Hepatocyte (in vitro differentiated cells): ENCODE results near the gene GSTM5. TPM values are rescaled to one million over a fixed set of nuclear protein-coding genes. Genes with fewer than 3 reads are reported as not detected.
A peak's percentile ranks its signal among the peaks of the same experiment; 100 is the strongest.

Experiments
- DNase-seq: peaks from one replicate; pipeline ENCODE4 v3.0.0-alpha.2; 2016; ENCODE audit warnings: low spot score
- H2AFZ ChIP-seq: fragments of 200-600 bp; sonication (generic); 2 replicates; pipeline ENCODE4 v1.6.0; 2016; ENCODE audit warnings: antibody characterized with exemption, mild to moderate bottlenecking
- H3K27ac ChIP-seq: fragments of 200-600 bp; sonication (generic); 2 replicates; pipeline ENCODE4 v1.5.1; 2016; ENCODE audit warnings: mild to moderate bottlenecking
- H3K27me3 ChIP-seq: fragments of 200-600 bp; sonication (generic); 2 replicates; pipeline ENCODE4 v1.6.1; 2016
- H3K36me3 ChIP-seq: fragments of 200-600 bp; sonication (generic); replicated peaks from 2 replicates; pipeline ENCODE4 v1.5.1; 2016; ENCODE audit warnings: low read depth; ENCODE audit not compliant: insufficient read depth
- H3K4me1 ChIP-seq: fragments of 200-600 bp; sonication (generic); 2 replicates; pipeline ENCODE4 v1.5.1; 2016; ENCODE audit warnings: mild to moderate bottlenecking, moderate library complexity; ENCODE audit not compliant: insufficient read depth
- H3K4me2 ChIP-seq: fragments of 200-600 bp; sonication (generic); 2 replicates; pipeline ENCODE4 v1.6.0; 2016
- H3K4me3 ChIP-seq: fragments of 200-600 bp; sonication (generic); 2 replicates; pipeline ENCODE4 v1.5.1; 2016; ENCODE audit warnings: mild to moderate bottlenecking
- H3K79me2 ChIP-seq: fragments of 200-600 bp; sonication (generic); 2 replicates; pipeline ENCODE4 v1.6.0; 2017; ENCODE audit warnings: mild to moderate bottlenecking
- H3K9me2 ChIP-seq: fragments of 200-600 bp; sonication (generic); replicated peaks from 2 replicates; pipeline ENCODE4 v1.6.0; 2017; ENCODE audit warnings: mild to moderate bottlenecking; ENCODE audit not compliant: insufficient read depth
- H3K9me3 ChIP-seq: fragments of 200-600 bp; sonication (generic); 2 replicates; pipeline ENCODE4 v1.5.1; 2016; ENCODE audit warnings: low read depth, mild to moderate bottlenecking
- H4K20me1 ChIP-seq: fragments of 200-600 bp; sonication (generic); 2 replicates; pipeline ENCODE4 v1.6.0; 2016; ENCODE audit warnings: mild to moderate bottlenecking; ENCODE audit not compliant: insufficient read depth, poor library complexity, severe bottlenecking
- CTCF ChIP-seq: fragments of 200-600 bp; sonication (generic); IDR thresholded peaks from 2 replicates; pipeline ENCODE4 v1.5.1; 2016; ENCODE audit warnings: antibody characterized with exemption, mild to moderate bottlenecking; ENCODE audit not compliant: poor library complexity
- EZH2 ChIP-seq: fragments of 200-600 bp; sonication (generic); IDR thresholded peaks from 2 replicates; pipeline ENCODE4 v1.6.1; 2016; ENCODE audit warnings: antibody characterized with exemption, mild to moderate bottlenecking, borderline replicate concordance
- EZH2phosphoT487 ChIP-seq: fragments of 200-600 bp; sonication (generic); IDR thresholded peaks from one replicate; pipeline ENCODE4 v1.6.1; 2018; ENCODE audit warnings: antibody characterized with exemption, mild to moderate bottlenecking, low read depth, moderate library complexity; ENCODE audit not compliant: unreplicated experiment, severe bottlenecking
- WGBS: methylation state at CpG from one replicate; pipeline ENCODE4 v1.1.6; 2016; ENCODE audit warnings: low lambda C conversion rate; ENCODE audit errors: missing lambda C conversion rate; 5-methylcytosine and 5-hydroxymethylcytosine counted together
- polyA plus RNA-seq: library from polyadenylated mRNA; unstranded; fragments of >200 nt; fragmentation: Nextera tagmentation; extraction: Ambion mirVana; gene quantifications from 2 replicates; pipeline ENCODE4 v1.2.1, GENCODE V29; 2016
- total RNA-seq: library from RNA; depleted of rRNA; stranded (reverse); fragments of >200 nt; gene quantifications from 2 replicates; pipeline ENCODE4 v1.2.3, GENCODE V29; 2014

GSTM5 gene
- total and polyA plus RNA-seq, 2 experiments from 2014 or later: 1.2 to 3.0 TPM

- Histone ChIP-seq H3K9me3 (no peaks in the 10 kb centered on the region), H4K20me1 (no peaks in the 10 kb centered on the region), H2AFZ (no peak overlapping the region), H3K27ac (no peak overlapping the region), H3K36me3 (no peaks in the 10 kb centered on the region), H3K4me1 (peaks cover 7% of the 10 kb centered on the region), H3K4me2 (no peak overlapping the region), H3K79me2 (no peaks in the 10 kb centered on the region), H3K4me3 (no peak overlapping the region), H3K27me3 (no peaks in the 10 kb centered on the region), H3K9me2 (no peaks in the 10 kb centered on the region)
- TF ChIP-seq EZH2phosphoT487 (no peak), EZH2 (no peak)
- DNase-seq: no peak
- WGBS: 84% methylated on average over 5 of the region's 5 CpGs
These were observed 7.3 kb downstream of the GSTM5 start for GRCh38 chr1:109719337-109719837.

DNA sequence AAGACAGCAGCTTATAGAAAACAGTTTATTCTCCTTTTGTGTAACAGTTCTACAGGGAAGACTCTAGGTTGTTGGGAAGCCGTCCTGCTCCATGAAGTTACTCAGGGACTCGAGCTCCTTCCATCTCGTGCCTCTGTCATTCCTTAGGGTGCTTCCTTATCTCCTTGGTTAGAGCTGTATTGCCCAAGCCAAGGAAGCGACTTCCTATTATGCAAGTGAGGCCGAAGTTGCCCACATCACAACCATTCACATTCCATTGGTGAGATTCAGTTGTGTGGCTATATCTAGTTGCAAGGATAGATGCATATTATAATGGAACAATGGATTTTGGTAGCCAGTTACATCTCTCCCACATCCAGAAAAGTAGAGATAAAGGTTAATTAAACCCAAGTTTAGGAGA is 9.0 kb downstream of the GSTM5 start:
- DNase-seq: no peak

GRCh38 chr1:109721971-109722370 is 9.9 kb downstream of the GSTM5 start:
- TF ChIP-seq EZH2 (no peak), CTCF (no peak), EZH2phosphoT487 (no peak)
- Histone ChIP-seq H4K20me1 (no peaks in the 10 kb centered on the region), H3K9me2 (no peaks in the 10 kb centered on the region), H3K4me3 (no peak overlapping the region), H3K27ac (peak overlapping the region; percentile 25), H3K4me1 (peaks cover 7% of the 10 kb centered on the region), H3K27me3 (no peaks in the 10 kb centered on the region), H3K4me2 (no peak overlapping the region), H3K36me3 (no peaks in the 10 kb centered on the region), H3K79me2 (no peaks in the 10 kb centered on the region), H2AFZ (no peak overlapping the region), H3K9me3 (no peaks in the 10 kb centered on the region)
- DNase-seq: no peak
- 100% methylated on average over 1 of the region's 1 CpG for WGBS

More for the DNA sequence above, 9.0 kb downstream of the GSTM5 start:
- TF ChIP-seq CTCF (no peak), EZH2phosphoT487 (no peak), EZH2 (no peak)
- Histone ChIP-seq H3K4me1 (peaks cover 7% of the 10 kb centered on the region), H3K27me3 (no peaks in the 10 kb centered on the region), H3K4me2 (no peak overlapping the region), H3K9me3 (no peaks in the 10 kb centered on the region), H3K9me2 (no peaks in the 10 kb centered on the region), H3K27ac (peak overlapping the region; percentile 25), H2AFZ (no peak overlapping the region), H4K20me1 (no peaks in the 10 kb centered on the region), H3K4me3 (no peak overlapping the region), H3K36me3 (no peaks in the 10 kb centered on the region), H3K79me2 (no peaks in the 10 kb centered on the region)
- 80% methylated on average over 5 of the region's 5 CpGs for WGBS

DNA sequence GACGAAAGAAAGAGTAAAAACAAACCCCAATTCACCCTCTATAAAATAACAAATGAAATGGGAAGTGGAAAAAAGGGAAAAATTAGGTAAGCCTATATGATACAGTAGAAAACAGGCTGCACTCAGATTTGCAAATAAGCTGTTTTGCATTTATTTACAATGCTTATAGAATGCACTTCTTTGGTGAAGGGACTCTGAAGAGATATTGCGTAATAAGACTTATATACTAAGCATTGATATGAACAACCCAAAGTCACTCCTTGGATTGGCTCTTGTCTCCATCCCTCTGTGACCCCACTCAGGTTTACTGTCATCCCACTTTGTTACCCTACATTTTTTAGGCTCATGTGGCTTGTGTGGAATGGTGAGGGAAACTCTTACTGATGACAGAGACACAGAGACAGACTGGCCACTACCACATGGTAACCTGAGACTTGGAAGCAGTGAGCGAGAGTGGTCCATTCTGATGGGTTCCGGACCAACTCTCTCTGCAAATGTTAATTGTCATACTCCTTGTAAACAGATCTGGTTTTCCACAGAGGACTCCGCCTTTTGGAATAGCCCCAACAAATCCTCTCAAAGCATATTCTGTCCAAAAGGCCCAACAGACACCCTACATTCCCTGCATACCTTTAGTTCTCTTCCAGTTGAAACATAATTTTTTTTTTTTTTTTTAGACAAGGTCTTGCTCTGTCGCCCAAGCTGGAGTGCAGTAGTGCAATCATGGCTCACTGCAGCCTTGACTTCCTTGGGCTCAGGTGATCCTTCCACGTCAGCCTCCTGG is 11.0 kb downstream of the GSTM5 start:
- Histone ChIP-seq H4K20me1 (no peaks in the 10 kb centered on the region), H3K4me1 (peaks cover 7% of the 10 kb centered on the region), H3K27ac (no peak overlapping the region), H3K9me3 (no peaks in the 10 kb centered on the region), H3K79me2 (no peaks in the 10 kb centered on the region), H3K36me3 (no peaks in the 10 kb centered on the region), H3K27me3 (no peaks in the 10 kb centered on the region), H3K4me3 (no peak overlapping the region), H3K9me2 (no peaks in the 10 kb centered on the region), H3K4me2 (no peak overlapping the region), H2AFZ (no peak overlapping the region)
- TF ChIP-seq CTCF (no peak), EZH2phosphoT487 (no peak), EZH2 (no peak)
- no peak for DNase-seq
- WGBS: 71% methylated on average over 7 of the region's 7 CpGs
